GM21367 (cell line): ENCODE measurements around the gene SCN3B.

Source experiments
- ATAC-seq: cut with Tn5 transposase; IDR thresholded peaks from one replicate; pipeline ENCODE4 v1.9.1; 2021; ENCODE audit not compliant: unreplicated experiment

Gene SCN3B

GRCh38 chr11:123601136-123601535, 53.3 kb downstream of the SCN3B start:
- no peak for ATAC-seq

GRCh38 chr11:123597859-123598258, 56.6 kb downstream of the SCN3B start:
- no peak for ATAC-seq

- ATAC-seq: no peak
Observed at GRCh38 chr11:123594921-123595320, 59.5 kb downstream of the SCN3B start.

- ATAC-seq: no peak
Observed at GRCh38 chr11:123594188-123594901, 60.1 kb downstream of the SCN3B start.

- ATAC-seq: no peak
Observed at GRCh38 chr11:123593570-123593969, 60.9 kb downstream of the SCN3B start.

- ATAC-seq: no peak
Observed at GRCh38 chr11:123590296-123590912, 64.0 kb downstream of the SCN3B start.

- no peak for ATAC-seq
Observed at GRCh38 chr11:123588864-123589262, 65.6 kb downstream of the SCN3B start.

- ATAC-seq: no peak
Observed at GRCh38 chr11:123588117-123588863, 66.1 kb downstream of the SCN3B start.

GRCh38 chr11:123587559-123587958, 66.9 kb downstream of the SCN3B start:
- no peak for ATAC-seq

GRCh38 chr11:123587044-123587443, 67.4 kb downstream of the SCN3B start:
- no peak for ATAC-seq

GRCh38 chr11:123586568-123586967, 67.9 kb downstream of the SCN3B start:
- no peak for ATAC-seq

GRCh38 chr11:123585706-123586105, 68.7 kb downstream of the SCN3B start:
- no peak for ATAC-seq

GRCh38 chr11:123585206-123585605, 69.2 kb downstream of the SCN3B start:
- ATAC-seq: no peak

GRCh38 chr11:123584737-123585136, 69.7 kb downstream of the SCN3B start:
- ATAC-seq: no peak

- no peak for ATAC-seq
Observed at GRCh38 chr11:123584186-123584585, 70.2 kb downstream of the SCN3B start.

GRCh38 chr11:123582992-123583504, 71.4 kb downstream of the SCN3B start:
- ATAC-seq: no peak

- ATAC-seq: no peak
Observed at GRCh38 chr11:123581651-123582399, 72.6 kb downstream of the SCN3B start.

- ATAC-seq: peak; percentile 86
Observed at GRCh38 chr11:123580557-123581275, 73.7 kb downstream of the SCN3B start.

- ATAC-seq: no peak
Observed at GRCh38 chr11:123580137-123580536, 74.3 kb downstream of the SCN3B start.

GRCh38 chr11:123579482-123579812, 75.0 kb downstream of the SCN3B start:
- ATAC-seq: no peak
